Neural cell (in vitro differentiated cells): Measurements from ENCODE around the gene DOK6. TPM values are rescaled to one million over a fixed set of nuclear protein-coding genes. Genes with fewer than 3 reads are reported as not detected.

ENCODE experiments used
- H2AFZ ChIP-seq: fragments of 200-600, 300-800 bp; sonication (generic), shearing (Covaris generic); 2 replicates; pipeline ENCODE4 v1.6.0; 2014; ENCODE audit warnings: low read depth, mild to moderate bottlenecking, antibody characterized with exemption, low read length, moderate library complexity
- H3F3A ChIP-seq: fragments of 200-600 bp; shearing (Covaris generic); 2 replicates; pipeline ENCODE4 v1.6.1; 2016; ENCODE audit warnings: mild to moderate bottlenecking, moderate library complexity, mixed read lengths, antibody characterized with exemption, low read length; ENCODE audit not compliant: insufficient read depth, poor library complexity, severe bottlenecking
- H3K27ac ChIP-seq: fragments of 200-600, 300-800 bp; sonication (generic), shearing (Covaris generic); 2 replicates; pipeline ENCODE4 v1.5.1; 2014; ENCODE audit warnings: mild to moderate bottlenecking, low read length, moderate library complexity
- H3K27me3 ChIP-seq: fragments of 300-800, 200-600 bp; sonication (generic), shearing (Covaris generic); 2 replicates; pipeline ENCODE4 v1.6.0; 2014; ENCODE audit warnings: mild to moderate bottlenecking, low read depth, low read length, moderate library complexity; ENCODE audit not compliant: insufficient read depth
- H3K36me3 ChIP-seq: fragments of 300-800, 200-600 bp; sonication (generic), shearing (Covaris generic); 2 replicates; pipeline ENCODE4 v1.5.1; 2014; ENCODE audit warnings: mild to moderate bottlenecking, antibody characterized with exemption, low read length, moderate library complexity; ENCODE audit not compliant: insufficient read depth
- H3K4me2 ChIP-seq: fragments of 300-800, 200-600 bp; sonication (generic), shearing (Covaris generic); 2 replicates; pipeline ENCODE4 v1.6.0; 2014; ENCODE audit warnings: mild to moderate bottlenecking, low read length
- H3K4me3 ChIP-seq: fragments of 300-800, 200-600 bp; sonication (generic), shearing (Covaris generic); 2 replicates; pipeline ENCODE4 v1.5.1; 2014; ENCODE audit warnings: mild to moderate bottlenecking, low read length, moderate library complexity
- H3K79me2 ChIP-seq: fragments of 200-600 bp; shearing (Covaris generic); replicated peaks from 2 replicates; pipeline ENCODE4 v1.6.0; 2014; ENCODE audit warnings: mild to moderate bottlenecking, low read length, moderate library complexity; ENCODE audit not compliant: insufficient read depth
- H3K9ac ChIP-seq: fragments of 300-800, 200-600 bp; sonication (generic), shearing (Covaris generic); 2 replicates; pipeline ENCODE4 v1.6.1; 2016; ENCODE audit warnings: mild to moderate bottlenecking, low read length, mixed read lengths
- H3K9me2 ChIP-seq: fragments of 200-600 bp; shearing (Covaris generic); 2 replicates; pipeline ENCODE4 v1.6.1; 2016; ENCODE audit warnings: mild to moderate bottlenecking, low read length, mixed read lengths; ENCODE audit not compliant: insufficient read depth
- H3K9me3 ChIP-seq: fragments of 200-600, 300-800 bp; sonication (generic), shearing (Covaris generic); 2 replicates; pipeline ENCODE4 v1.6.1; 2016; ENCODE audit warnings: mild to moderate bottlenecking, mixed run types, low read length, moderate library complexity, mixed read lengths
- H4K20me1 ChIP-seq: fragments of 200-600 bp; shearing (Covaris generic); 2 replicates; pipeline ENCODE4 v1.6.1; 2016; ENCODE audit warnings: mild to moderate bottlenecking, mixed run types; ENCODE audit not compliant: insufficient read depth
- EP300 ChIP-seq: fragments of 450-650 bp; conservative IDR thresholded peaks from 2 replicates; pipeline ENCODE4 v1.6.1; 2014; ENCODE audit warnings: antibody characterized with exemption, mild to moderate bottlenecking, moderate library complexity; ENCODE audit not compliant: poor library complexity, severe bottlenecking
- MXI1 ChIP-seq: fragments of 450-650 bp; conservative IDR thresholded peaks from 2 replicates; pipeline ENCODE4 v1.6.1; 2014; ENCODE audit warnings: antibody characterized with exemption, mild to moderate bottlenecking; ENCODE audit not compliant: poor library complexity, severe bottlenecking
- RAD21 ChIP-seq: fragments of 450-650 bp; conservative IDR thresholded peaks from 2 replicates; pipeline ENCODE4 v1.6.1; 2014; ENCODE audit warnings: antibody characterized with exemption, mild to moderate bottlenecking, moderate library complexity
- TAF1 ChIP-seq: IDR thresholded peaks from 2 replicates; pipeline ENCODE4 v1.6.1; 2012; ENCODE audit warnings: low read depth
- polyA plus RNA-seq: library from polyadenylated mRNA; depleted of rRNA; stranded (reverse); fragments of >200 nt; gene quantifications from 2 replicates; pipeline ENCODE4 v1.2.3, GENCODE V29; 2014
- TF ChIP-seq, protein P1 (sequence below): fragments of 450-650 bp; IDR thresholded peaks from 2 replicates; pipeline ENCODE4 v1.5.1; 2014; ENCODE audit warnings: antibody characterized with exemption, mild to moderate bottlenecking, moderate library complexity; ENCODE audit not compliant: poor library complexity, severe bottlenecking
- TF ChIP-seq, protein P2 (sequence below): IDR thresholded peaks from 2 replicates; pipeline ENCODE4 v1.6.1; 2012; ENCODE audit warnings: borderline replicate concordance

The DOK6 gene
- polyA plus RNA-seq, 1 donor from 2014 or later = 9.7 TPM

- H3K9ac ChIP-seq = no peak overlapping the region
- no peaks in the 10 kb centered on the region for H3K9me3 ChIP-seq
- no peaks in the 10 kb centered on the region for H3K36me3 ChIP-seq
- no peaks in the 10 kb centered on the region for H3K79me2 ChIP-seq
- H3K27ac ChIP-seq = no peak overlapping the region
- H3K4me3 ChIP-seq = no peak overlapping the region
- H2AFZ ChIP-seq = no peak overlapping the region
- H4K20me1 ChIP-seq = no peaks in the 10 kb centered on the region
- H3F3A ChIP-seq = no peaks in the 10 kb centered on the region
- H3K9me2 ChIP-seq = no peaks in the 10 kb centered on the region
- H3K27me3 ChIP-seq = no peaks in the 10 kb centered on the region
- H3K4me2 ChIP-seq = no peak overlapping the region
- no peak for TF ChIP-seq TAF1
- no peak for TF ChIP-seq MXI1
- TF ChIP-seq, protein P1, sequence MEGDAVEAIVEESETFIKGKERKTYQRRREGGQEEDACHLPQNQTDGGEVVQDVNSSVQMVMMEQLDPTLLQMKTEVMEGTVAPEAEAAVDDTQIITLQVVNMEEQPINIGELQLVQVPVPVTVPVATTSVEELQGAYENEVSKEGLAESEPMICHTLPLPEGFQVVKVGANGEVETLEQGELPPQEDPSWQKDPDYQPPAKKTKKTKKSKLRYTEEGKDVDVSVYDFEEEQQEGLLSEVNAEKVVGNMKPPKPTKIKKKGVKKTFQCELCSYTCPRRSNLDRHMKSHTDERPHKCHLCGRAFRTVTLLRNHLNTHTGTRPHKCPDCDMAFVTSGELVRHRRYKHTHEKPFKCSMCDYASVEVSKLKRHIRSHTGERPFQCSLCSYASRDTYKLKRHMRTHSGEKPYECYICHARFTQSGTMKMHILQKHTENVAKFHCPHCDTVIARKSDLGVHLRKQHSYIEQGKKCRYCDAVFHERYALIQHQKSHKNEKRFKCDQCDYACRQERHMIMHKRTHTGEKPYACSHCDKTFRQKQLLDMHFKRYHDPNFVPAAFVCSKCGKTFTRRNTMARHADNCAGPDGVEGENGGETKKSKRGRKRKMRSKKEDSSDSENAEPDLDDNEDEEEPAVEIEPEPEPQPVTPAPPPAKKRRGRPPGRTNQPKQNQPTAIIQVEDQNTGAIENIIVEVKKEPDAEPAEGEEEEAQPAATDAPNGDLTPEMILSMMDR = no peak
Measured at GRCh38 chr18:69635482-69635881, 234.8 kb downstream of the DOK6 start.

GRCh38 chr18:69636529-69637301, 236.0 kb downstream of the DOK6 start:
- Histone ChIP-seq H3K36me3 (no peaks in the 10 kb centered on the region), H3K27me3 (no peaks in the 10 kb centered on the region), H3K9ac (no peak overlapping the region), H3K9me3 (no peaks in the 10 kb centered on the region), H3K9me2 (no peaks in the 10 kb centered on the region), H3K79me2 (no peaks in the 10 kb centered on the region), H4K20me1 (no peaks in the 10 kb centered on the region), H3F3A (no peaks in the 10 kb centered on the region), H3K4me2 (no peak overlapping the region), H3K27ac (no peak overlapping the region), H2AFZ (no peak overlapping the region), H3K4me3 (no peak overlapping the region)
- TF ChIP-seq RAD21 = no peak
- no peak for TF ChIP-seq EP300
- TF ChIP-seq MXI1 = no peak
- TF ChIP-seq, protein P2, sequence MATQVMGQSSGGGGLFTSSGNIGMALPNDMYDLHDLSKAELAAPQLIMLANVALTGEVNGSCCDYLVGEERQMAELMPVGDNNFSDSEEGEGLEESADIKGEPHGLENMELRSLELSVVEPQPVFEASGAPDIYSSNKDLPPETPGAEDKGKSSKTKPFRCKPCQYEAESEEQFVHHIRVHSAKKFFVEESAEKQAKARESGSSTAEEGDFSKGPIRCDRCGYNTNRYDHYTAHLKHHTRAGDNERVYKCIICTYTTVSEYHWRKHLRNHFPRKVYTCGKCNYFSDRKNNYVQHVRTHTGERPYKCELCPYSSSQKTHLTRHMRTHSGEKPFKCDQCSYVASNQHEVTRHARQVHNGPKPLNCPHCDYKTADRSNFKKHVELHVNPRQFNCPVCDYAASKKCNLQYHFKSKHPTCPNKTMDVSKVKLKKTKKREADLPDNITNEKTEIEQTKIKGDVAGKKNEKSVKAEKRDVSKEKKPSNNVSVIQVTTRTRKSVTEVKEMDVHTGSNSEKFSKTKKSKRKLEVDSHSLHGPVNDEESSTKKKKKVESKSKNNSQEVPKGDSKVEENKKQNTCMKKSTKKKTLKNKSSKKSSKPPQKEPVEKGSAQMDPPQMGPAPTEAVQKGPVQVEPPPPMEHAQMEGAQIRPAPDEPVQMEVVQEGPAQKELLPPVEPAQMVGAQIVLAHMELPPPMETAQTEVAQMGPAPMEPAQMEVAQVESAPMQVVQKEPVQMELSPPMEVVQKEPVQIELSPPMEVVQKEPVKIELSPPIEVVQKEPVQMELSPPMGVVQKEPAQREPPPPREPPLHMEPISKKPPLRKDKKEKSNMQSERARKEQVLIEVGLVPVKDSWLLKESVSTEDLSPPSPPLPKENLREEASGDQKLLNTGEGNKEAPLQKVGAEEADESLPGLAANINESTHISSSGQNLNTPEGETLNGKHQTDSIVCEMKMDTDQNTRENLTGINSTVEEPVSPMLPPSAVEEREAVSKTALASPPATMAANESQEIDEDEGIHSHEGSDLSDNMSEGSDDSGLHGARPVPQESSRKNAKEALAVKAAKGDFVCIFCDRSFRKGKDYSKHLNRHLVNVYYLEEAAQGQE = no peak
- TF ChIP-seq, protein P1 = no peak
